Mammary epithelial cell (primary cell): ENCODE measurements around the gene ACER3.

ENCODE experiments used
- CTCF ChIP-seq, 2 donors: IDR thresholded peaks in 1 of 2; conservative IDR thresholded peaks in 1 of 2; 2 replicates each; pipeline ENCODE4 v1.5.1; 2011 to 2012; ENCODE audit warnings: inconsistent platforms in 2 of 2, low read length in 2 of 2, mild to moderate bottlenecking in 2 of 2, control low read depth in 1 of 2, low read depth in 1 of 2; ENCODE audit not compliant: insufficient read depth in 1 of 2; ENCODE audit errors: extremely low read depth in 1 of 2
- EZH2 ChIP-seq: IDR thresholded peaks from 2 replicates; pipeline ENCODE4 v1.6.1; 2012; ENCODE audit warnings: low read length, inconsistent platforms, borderline replicate concordance

GRCh38 chr11:77003963-77004362 is 143.2 kb downstream of the ACER3 start:
- TF ChIP-seq EZH2 (no peak), CTCF (conservative IDR thresholded peaks at IDR 0.05 in 1 of 2, IDR thresholded peaks at IDR 0.05 in 1 of 2; ENCODE audit: extremely low read depth in 1 of 2, insufficient read depth in 1 of 2, low read depth in 1 of 2, low read length in 2 of 2) (no peak)
